Measurements from ENCODE around the gene WDFY4.

- TF ChIP-seq FOXM1 (IDR thresholded peaks at IDR 0.05; ENCODE audit: borderline replicate concordance) (no peak), L3MBTL2 (conservative IDR thresholded peaks at IDR 0.05) (no peak), TARDBP (IDR thresholded peaks at IDR 0.05) (no peak), FOXK2 (IDR thresholded peaks at IDR 0.05) (no peak)
Measured at GRCh38 chr10:48970046-48970445, 285.4 kb downstream of the WDFY4 start.

All from HEK293T (cell line).